AG04449 (cell line): ENCODE results near the gene CRIM1.

Experiments
- CTCF ChIA-PET: fragments of 350-600 bp; formaldehyde crosslinking; extraction: SDS; loops from one replicate; lab custom pipeline; 2021; ENCODE audit warnings: antibody characterized with exemption; lab: Yijun Ruan, JAX
- POLR2A ChIA-PET: fragments of 400-600, 350-600 bp; formaldehyde crosslinking; extraction: SDS; loops from one replicate; lab custom pipeline; 2020; ENCODE audit warnings: antibody characterized with exemption, inconsistent platforms; lab: Yijun Ruan, JAX
- DNase-seq: peaks from one replicate; pipeline ENCODE4 v3.0.0-alpha.2; 2010; ENCODE audit warnings: low read depth, low spot score
- H3K4me3 ChIP-seq: 2 replicates; pipeline ENCODE4 v1.5.1; 2011; ENCODE audit warnings: low read depth, mild to moderate bottlenecking, control low read depth, low read length
- TF ChIP-seq, protein P1 (sequence below): IDR thresholded peaks from one replicate; pipeline ENCODE4 v1.5.1; 2011; ENCODE audit warnings: mild to moderate bottlenecking, moderate library complexity, low read length, control low read depth, inconsistent platforms; ENCODE audit not compliant: insufficient read depth; ENCODE audit errors: missing control alignments

The CRIM1 gene

GRCh38 chr2:36376992-36377738, 21.6 kb downstream of the CRIM1 start:
- no peak for DNase-seq
- no peak overlapping the region for H3K4me3 ChIP-seq
- POLR2A ChIA-PET = interaction anchor here (0.8 kb wide), 1 partner anchor 15 kb away, joined by 3 read pairs; no protein-coding TSS in a partner anchor
- TF ChIP-seq, protein P1, sequence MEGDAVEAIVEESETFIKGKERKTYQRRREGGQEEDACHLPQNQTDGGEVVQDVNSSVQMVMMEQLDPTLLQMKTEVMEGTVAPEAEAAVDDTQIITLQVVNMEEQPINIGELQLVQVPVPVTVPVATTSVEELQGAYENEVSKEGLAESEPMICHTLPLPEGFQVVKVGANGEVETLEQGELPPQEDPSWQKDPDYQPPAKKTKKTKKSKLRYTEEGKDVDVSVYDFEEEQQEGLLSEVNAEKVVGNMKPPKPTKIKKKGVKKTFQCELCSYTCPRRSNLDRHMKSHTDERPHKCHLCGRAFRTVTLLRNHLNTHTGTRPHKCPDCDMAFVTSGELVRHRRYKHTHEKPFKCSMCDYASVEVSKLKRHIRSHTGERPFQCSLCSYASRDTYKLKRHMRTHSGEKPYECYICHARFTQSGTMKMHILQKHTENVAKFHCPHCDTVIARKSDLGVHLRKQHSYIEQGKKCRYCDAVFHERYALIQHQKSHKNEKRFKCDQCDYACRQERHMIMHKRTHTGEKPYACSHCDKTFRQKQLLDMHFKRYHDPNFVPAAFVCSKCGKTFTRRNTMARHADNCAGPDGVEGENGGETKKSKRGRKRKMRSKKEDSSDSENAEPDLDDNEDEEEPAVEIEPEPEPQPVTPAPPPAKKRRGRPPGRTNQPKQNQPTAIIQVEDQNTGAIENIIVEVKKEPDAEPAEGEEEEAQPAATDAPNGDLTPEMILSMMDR = no peak
- CTCF ChIA-PET = interaction anchor here (1.1 to 1.6 kb wide), 3 partner anchors 19 to 163 kb away, joined by 3 to 4 read pairs (median 4); no protein-coding TSS in a partner anchor

- ChIA-PET CTCF (no interaction called here), POLR2A (no interaction called here)
- no peak overlapping the region for H3K4me3 ChIP-seq
- no peak for DNase-seq
- TF ChIP-seq, protein P1 = no peak
Observed at GRCh38 chr2:36379710-36380448, 24.3 kb downstream of the CRIM1 start.

GRCh38 chr2:36380624-36381481, 25.3 kb downstream of the CRIM1 start:
- CTCF ChIA-PET = interaction anchor here (0.8 kb wide), 1 partner anchor 15 kb away, joined by 3 read pairs; no protein-coding TSS in a partner anchor
- no peak for DNase-seq
- POLR2A ChIA-PET = no interaction called here
- TF ChIP-seq, protein P1 = no peak
- no peak overlapping the region for H3K4me3 ChIP-seq

DNA sequence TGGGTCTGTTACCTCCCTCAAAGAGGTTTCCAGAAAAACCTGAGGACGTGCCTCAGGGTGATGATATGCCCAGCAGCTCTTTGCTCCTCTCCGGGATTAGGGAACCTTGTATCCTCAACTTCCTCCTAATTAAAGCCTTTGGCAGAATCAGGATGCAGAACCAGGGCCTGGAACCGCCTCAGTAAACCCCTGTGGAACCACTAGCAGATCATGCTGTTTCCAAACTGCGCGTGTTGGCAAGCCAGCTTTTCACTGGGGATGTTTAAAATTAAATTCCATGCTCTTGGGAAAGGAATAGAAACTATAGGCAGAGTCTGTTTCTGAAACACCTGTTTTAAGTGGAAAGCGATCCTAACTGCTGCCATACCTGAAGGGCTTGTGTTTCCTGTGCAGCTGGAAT, 26.4 kb downstream of the CRIM1 start:
- no peak overlapping the region for H3K4me3 ChIP-seq
- ChIA-PET CTCF (no interaction called here), POLR2A (no interaction called here)
- TF ChIP-seq, protein P1 = no peak
- DNase-seq = no peak

GRCh38 chr2:36382472-36382871, 26.9 kb downstream of the CRIM1 start:
- TF ChIP-seq, protein P1 = no peak
- CTCF ChIA-PET = no interaction called here
- no peak overlapping the region for H3K4me3 ChIP-seq
- POLR2A ChIA-PET = no interaction called here
- DNase-seq = no peak
